GOT3 (cell line): Measurements from ENCODE around the gene AHRR.

Experiments
- DNase-seq: peaks from one replicate; lab custom pipeline; 2025; ENCODE audit warnings: mixed read lengths; lab: John Stamatoyannopoulos, UW

Gene AHRR

DNA sequence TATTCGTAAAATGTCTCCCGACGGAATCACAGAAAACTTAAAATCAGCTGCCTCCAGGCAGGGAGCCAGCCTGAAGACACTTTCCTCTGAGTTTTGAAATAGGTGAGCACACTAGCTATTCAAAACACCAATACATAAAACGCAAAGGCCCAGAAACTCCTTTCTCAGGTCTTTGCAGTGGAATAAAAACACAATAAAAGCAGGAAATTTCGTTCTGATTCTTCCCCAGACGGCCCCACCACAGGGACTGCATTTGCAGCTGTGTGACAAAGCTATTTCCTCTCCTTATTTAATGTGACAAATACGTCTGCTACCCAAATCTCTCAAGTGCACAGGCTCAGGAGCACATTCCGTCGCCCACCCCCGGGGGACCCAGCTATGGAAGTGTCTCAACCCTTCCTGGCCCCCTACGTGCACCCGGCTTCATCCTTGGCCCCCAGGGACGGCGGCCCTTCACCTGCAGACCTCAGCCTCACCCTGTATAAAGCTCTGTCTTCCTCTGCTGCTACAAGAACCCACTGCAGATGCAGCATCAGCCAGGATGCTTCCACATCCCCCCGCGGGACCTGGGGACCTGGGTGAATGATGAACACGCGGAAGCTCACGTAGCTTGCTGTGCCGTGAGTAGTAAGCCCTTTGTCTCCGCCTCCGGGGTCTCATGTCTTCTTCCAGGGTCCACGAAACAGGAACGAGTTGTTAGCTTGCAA, 24.9 kb downstream of the AHRR start:
- no peak for DNase-seq

DNA sequence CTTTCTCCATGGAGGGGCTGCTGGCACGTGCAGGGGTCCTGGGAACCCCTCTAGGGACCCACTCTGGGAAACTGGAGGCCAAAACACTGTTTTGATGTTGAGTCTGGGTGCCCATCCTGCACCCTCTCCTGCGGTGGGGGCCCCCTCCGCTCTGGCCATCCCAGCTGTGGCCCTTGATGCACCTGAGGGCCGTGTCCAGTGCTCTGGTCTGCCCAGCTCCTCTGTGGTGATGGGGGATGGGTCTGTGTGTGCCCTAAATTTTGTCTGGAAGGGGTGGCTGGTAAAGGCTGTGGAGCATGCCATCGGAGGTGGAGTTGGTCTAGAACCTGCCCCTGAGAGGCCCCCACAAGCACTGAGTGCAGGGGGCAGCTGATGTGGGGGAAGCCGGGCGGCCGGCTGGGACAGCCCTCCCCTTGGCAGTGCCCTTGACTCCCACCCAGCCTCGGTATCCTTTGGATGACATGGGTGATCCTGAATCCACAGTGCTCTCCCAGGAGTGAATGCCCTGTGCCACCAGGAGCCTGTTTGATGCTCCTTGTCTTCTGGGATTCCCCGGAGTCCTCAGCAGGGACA, 26.3 kb downstream of the AHRR start:
- DNase-seq = no peak

DNA sequence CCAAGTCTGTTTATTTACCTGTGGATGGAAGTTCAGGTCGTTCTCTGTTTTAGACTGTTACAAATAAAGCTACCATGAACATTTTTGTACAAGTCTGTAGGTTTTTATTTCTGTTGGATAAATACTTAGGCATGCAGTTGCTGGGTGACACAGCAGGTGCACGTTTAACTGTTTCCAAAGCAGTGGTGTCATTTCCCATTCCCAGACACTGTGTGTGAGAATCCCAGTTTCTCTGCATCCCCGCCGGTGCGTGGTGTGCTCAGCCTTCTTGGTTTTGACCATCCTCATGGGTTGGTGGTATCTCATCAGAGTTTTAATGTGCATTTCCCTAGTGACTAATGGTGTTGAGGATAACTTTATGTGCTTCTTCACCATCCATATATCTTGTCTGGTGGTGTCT, 27.2 kb downstream of the AHRR start:
- no peak for DNase-seq

DNA sequence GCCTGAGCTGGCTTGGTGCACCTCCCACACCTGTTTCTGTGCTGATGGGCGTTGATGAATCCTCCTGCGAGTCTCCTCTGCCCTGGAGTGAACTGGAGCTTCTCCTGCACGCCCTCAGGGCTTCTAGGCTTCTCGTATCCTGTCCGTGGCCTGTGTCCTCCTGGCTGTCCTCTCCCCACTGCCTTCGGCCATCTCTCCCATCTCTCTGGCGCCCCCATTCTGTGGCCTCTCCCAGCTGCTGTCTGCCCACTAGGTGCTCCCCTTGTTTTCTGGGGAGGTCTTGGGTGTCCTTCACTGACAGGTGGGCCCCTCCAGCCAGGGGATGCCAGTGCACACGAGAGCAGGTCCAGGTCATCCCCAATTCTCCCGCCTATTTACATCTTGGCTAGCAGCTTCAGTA, 28.8 kb downstream of the AHRR start:
- DNase-seq = no peak

DNA sequence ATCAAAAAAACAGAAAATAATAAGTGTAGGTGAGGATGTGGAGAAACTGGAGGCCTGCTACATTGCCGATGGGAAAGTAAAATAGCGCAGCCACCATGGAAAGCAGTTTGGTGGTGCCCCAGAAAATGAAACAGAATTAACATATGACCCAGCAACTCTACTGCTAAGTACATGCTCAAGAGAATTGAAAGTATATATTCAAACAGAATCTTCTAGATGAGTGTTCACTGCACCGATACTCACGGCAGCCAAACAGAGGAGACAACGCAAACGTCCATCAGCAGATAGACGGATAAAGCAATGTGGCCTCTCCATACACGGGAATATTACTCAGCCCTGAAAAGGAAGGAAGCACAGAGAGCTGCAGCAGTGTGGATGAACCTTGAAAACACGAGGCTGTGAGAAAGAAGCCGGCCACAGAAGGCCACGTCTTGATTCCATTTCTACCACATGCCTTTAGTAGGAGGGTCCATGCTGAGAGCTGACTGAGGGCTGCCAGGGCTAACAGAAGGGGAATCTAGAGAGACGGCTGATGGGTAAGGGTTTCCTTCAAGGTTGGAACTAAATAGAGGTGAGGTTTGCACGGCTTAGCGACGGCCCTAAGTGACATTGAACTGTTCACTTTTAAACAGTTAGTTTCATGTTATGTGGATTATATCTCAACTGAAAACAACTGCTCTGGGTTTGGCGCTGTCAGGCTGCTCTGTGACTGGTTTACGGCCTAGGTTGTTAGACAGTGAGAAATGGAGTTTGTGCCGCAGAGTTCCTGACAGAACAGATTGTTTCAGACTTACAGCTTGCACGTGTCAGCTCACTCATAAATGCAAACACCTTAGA, 29.8 kb downstream of the AHRR start:
- no peak for DNase-seq

DNA sequence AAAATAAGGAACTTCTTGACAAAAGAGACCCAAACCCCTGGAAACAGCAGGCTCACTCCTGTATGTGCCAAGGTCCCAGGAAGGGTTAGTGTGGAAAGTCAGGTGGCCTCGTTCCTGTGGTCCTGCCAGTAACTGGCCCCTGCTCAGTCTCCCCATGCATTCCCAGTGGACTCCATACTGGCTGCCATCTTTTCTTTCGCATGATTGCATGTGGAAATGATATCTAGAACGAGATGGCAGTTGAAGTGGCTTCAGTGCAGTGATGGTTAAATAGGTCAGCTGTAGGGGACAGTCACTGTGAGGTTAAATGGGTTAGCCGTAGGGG, 30.4 kb downstream of the AHRR start:
- no peak for DNase-seq

DNA sequence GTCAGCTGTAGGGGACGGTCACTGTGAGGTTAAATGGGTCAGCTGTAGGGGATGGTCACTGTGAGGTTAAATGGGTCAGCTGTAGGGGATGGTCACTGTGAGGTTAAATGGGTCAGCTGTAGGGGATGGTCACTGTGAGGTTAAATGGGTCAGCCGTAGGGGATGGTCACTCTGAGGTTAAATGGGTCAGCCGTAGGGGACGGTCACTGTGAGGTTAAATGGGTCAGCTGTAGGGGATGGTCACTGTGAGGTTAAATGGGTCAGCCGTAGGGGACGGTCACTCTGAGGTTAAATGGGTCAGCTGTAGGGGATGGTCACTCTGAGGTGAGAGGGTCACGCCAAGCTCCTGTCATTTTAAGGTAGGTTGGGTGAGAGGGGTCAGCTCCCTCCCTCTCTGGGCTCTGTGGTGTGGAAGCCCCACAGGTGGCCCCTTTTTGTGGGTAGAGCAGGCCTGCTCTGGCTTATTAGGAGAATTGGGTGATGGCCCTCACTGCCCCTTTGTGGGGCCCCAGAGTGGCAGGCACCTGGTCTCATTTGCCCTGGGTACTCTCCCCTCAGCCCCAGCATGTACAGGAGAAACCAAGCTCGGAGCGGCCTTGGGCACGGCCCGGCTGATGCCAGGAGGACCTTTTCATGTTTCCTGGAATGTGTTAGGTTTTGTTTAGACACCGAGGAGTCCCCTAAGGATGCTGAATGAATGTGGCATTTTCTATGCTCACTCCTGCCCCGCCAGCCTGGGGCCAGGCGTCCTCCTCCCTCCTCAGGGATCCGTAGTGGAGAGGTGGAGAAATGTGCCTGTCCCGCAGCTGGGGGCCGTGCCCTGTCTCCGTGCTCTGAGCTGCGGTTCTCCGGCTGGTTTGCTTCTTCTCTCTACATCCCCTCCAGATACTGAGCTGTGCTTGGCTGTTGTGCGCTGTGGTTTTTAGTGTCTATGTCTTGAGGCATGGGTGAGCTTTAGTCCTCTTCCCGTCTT, 31.4 kb downstream of the AHRR start:
- no peak for DNase-seq

DNA sequence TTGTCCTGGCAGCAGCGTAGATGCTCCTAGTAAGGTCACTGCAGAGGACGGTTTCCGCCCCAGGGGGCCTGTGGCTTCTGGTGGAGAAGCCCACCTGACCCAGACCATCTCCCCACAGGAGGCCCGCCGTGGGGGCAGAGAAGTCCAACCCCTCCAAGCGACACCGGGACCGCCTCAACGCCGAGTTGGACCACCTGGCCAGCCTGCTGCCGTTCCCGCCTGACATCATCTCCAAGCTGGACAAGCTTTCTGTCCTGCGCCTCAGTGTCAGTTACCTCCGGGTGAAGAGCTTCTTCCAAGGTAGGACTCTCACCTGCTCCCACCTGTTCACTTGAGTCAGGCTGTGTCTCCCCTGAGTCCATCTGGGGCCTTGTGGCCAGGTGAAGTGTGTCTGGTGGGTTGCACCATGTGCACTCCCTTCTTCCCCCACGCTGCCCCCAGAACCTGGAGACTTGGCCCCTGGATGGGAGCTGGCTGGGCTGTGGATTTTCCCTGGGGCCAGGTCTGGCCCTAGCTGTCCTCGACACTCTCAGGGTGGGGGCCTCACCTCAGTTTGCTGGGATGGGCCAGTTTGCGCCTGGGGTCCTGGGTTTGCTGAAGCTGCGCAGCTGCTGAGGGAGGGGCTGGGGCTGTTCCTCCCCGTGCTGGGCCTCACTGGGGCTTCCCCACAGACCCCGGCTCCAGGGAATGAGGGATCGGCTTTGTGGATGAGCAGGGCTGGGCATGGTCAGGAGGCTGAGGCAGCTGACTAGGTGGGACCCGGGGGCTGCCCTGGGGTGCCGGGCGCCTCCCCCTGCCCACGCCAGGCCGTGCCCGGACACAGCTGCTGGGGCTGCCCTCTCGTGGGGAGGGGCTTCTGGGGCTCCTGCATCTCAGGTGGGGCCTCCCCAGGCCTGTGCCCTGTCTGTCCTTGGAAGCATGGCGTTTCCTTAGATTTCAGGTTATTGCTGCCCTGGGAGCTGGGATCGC, 32.4 kb downstream of the AHRR start:
- no peak for DNase-seq

DNA sequence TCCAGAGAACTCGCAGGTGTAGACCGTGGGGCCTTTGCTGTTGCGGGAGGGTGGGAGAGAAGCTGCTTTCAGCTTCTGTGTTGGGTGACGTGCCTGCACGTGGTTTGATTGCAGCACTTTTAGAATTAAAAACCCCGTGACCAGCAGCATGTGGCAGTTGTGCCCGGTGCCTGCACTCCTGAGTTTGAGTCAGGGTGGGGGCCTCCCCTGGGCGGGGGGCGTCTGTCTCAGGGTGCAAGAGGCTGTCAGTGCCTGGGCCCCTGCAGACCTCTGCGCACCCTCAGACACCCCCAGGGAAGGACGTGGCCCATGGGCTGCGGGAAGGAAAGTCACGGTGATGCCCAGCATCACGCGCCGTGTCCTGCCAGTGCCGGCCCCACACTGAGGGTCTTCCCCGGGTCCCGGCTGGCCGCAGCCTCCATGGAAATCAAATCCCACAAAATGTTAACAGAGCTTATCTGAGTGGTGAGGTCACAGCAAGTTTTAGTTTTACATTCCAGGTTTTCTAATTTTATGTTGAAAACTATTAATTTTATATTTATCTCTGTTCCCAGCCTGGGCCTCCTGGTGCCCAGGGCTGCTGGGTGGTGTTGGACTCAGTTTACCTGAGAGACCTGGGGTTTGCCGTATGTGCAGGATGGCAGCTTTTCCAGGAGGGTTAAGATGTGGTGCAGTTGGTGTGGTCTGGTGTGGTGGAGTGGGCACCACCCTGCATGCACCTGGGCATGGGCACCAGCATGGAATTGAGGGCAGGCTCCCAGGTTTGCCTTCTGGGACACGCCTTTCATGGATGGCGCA, 33.3 kb downstream of the AHRR start:
- no peak for DNase-seq

DNA sequence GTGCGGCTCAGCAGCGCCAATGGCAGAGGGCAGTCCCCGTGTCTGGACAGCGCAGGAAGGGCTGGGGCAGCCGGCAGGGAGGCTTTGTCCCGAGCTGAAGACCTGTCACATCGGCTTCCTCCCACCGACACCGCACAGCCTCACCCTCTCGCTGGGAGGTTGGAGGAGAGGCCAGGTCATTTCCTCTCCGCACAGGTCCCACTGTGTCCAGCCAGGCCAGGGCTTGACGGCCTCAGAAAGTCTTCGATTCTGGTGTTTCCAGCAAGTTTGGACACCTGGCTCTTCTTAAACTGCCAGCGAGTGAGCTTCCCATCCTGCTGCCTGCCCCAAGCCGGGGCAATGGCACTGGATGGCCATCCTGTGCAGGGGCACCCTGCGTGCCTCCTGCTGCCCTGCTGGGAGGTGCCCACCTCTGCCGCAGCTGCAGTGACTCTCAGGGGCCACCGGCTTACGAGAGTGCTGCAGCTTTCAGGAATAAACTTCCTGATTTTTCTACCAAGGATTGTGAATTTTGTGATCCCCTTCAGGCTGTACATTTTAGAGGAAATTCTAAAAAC, 33.9 kb downstream of the AHRR start:
- no peak for DNase-seq

DNA sequence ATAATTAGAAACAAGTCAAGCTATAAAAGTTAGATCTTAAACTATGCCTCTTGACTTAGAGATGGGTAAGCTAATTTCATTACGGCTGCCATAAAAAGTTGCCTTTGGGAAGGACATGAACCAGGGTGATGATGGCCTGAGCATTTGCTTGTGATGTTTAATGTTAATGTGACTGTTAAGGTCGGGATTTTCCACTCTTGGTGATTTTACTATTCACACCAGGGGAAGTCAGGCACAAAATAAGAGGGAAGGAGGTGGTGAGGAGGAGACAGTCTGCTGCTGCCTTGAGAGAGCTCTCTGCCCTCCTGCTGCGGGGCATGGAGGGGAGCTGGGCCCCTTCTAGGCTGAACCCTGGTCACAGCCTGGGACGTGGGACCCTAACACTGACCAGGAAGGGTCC, 34.4 kb downstream of the AHRR start:
- DNase-seq = no peak

DNA sequence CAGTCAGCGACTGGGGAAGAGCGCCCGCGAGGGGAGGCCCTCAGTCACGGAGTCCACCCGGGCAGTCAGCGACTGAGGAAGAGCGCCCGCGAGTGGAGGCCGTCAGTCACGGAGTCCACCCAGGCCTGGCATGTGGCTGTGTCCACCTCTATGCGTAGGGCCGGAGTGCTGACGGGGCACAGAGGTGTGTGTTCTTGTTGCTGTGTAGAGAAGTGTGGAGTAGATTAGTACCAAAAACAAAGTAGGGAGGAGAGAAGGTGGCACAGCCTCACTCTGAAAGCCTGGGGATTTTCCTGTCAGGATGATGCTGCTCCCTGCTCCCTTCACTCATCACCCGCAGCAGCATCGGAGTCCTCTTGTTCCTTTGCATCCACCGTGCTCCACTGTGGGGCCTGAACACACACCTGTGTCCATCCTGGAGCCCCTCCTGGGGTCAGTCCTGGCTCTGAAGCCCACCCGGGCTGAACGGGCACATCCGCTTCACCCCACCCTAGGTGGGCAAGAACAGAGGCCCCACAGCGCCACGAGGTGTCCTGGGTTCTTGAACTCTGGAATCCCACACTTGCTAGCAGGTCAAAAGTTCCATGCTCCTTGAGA, 37.9 kb downstream of the AHRR start:
- DNase-seq = no peak

DNA sequence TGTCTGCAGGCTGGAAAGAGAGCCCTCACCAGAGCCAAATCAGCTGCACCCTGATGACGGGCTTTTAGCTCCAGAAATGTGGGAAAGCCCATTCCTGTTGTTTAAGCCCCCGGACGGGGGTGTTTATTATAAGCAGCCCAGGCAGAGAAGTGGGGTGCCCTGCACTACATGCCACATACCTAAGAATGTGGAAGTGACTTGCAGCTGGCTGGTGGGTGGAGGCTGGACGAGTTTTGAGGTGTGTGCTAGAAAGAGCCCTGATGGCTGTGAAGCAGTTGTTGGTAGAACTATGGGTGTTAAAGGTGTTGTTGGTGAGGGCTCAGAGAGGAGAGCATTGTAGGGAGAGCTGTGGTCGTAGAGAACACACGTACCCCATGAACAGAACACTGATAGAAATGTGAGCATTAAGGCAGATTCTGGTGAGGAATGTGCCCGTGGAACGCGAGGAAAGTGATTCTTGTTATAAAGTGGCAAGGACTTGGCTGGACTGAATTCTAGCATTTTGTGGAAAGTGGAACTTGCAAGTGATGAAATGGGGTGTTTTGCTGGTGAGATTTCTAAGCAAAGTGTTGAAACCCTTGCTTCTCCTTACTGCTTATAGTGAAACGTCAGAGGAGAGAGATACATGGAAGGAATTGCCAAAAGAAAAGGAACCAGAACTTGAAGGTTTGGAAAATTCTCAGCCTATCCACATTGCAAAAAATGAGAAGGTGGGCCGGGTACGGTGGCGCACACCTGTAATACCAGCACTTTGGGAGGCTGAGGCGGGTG, 38.9 kb downstream of the AHRR start:
- no peak for DNase-seq

DNA sequence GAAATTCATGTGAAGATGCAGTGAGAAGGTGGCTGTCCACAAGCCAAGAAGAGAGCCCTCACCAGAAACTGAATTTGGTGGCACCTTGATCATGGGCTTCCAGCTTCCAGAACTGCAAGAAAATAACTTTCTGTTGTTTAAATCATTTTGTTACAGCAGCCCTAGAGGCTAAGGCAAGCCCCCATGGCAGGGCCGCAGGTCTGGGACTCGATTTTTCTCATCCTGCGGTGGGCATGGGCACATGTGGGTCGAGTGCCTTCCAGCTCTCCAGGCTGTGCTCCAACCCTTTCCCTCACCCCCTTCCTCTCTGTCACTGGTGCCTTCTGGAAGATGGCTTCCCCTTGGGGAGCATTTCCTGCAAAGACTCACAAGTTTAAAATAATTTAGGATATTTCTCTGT, 40.7 kb downstream of the AHRR start:
- no peak for DNase-seq

DNA sequence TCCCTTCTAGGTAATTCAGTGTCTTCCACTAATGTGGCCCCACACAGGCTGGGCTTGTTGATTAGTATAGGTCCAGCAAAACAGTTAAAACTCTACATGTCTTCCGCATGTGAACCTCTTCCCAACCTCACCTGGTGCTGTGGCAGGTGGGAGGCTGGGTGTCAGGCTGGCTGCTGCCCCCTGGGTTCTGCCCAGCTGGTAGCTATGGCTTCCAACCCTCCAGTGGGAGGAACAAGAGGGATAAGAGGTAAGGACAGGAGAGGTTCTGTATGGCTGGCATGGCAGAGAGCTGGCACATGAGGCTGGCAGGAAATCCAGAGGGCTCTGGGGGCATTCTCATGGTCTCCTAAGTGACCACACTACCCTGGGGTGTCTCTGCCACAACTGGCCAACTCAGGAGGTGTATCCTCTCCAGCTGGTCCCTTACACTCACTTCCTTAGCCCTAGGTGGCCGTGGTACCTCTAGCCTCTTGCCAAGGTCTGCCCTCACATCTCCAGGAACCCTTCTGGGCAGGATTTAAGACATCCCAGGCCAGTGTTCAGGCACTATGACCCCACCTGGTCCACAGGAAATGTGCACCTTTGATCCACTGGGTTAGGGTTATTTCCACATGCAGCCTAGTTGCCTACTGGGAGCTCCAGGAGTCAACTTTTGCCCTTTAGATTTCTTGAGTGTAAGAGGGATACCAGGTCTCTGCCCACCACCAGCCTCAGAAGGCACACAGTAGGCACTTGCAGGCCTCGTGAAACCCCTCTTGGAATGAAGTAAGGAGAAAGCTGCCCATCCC, 41.7 kb downstream of the AHRR start:
- no peak for DNase-seq

DNA sequence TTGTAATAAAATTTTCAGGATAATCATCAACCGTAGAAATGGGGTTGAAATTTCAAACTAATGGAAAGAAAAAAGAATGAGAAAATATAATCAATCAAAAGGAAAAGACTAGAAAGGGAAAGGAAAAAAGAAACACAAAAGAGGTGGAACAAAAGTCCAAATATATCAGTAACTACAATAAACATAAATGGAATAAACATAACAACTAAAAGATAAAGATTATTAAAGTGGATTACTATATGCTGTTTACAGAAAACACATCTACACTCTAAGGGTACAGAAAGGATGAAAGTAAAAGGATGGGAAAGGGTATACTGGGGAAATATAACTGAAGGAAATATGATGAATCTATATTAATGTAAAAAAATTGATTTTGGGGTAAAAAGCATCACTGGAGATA, 43.0 kb downstream of the AHRR start:
- no peak for DNase-seq

DNA sequence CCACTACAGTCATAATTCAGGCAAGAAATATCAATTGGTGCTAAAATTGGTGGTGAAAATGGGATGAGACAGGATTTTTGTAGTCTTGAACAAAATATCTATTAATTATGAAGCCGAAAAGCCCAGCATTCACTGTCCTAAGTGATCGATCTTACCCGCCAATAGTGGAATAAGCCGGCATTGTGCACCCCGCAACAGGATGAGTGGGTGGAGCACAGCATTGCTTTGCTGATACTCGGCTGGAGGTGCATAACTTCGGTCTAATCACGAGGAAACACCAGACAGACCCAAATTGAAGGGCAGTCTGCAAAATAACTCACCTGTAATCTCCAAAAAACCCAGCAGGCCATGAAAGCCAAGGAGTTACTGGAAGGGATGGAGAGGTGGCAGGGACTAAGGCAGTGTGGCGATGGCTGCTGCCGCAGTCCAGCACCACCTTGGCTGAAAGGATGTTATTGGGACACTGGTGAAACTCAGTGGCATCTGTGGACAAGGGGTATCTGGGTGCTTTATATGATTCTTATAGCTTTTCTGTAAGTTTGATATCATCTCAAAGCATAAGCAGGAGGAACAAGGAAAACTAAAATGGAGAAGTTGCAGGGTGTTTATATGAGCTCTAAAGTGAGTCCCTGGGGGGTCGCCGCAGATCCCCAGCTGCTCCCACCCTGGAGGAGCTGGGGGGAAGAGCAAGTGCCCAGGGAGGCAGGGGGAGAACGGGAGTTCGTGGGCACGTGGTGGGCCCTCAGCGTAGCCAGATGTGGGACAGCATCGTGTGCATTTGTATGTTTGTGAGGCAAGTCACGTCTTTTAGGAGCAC, 45.2 kb downstream of the AHRR start:
- no peak for DNase-seq
